Smooth muscle cell (in vitro differentiated cells): ENCODE measurements around the gene USP28. TPM values are rescaled to one million over a fixed set of nuclear protein-coding genes. Genes with fewer than 3 reads are reported as not detected.

Source experiments
- DNase-seq: peaks from one replicate; lab custom pipeline; 2025; ENCODE audit not compliant: unreplicated experiment; lab: John Stamatoyannopoulos, UW
- H2AFZ ChIP-seq: fragments of 200-600 bp; sonication (generic); 2 replicates; pipeline ENCODE4 v1.6.0; 2016; ENCODE audit warnings: antibody characterized with exemption, low read depth, mild to moderate bottlenecking
- H3F3A ChIP-seq: fragments of 200-600 bp; sonication (generic); 2 replicates; pipeline ENCODE4 v1.6.0; 2017; ENCODE audit warnings: antibody characterized with exemption, low read depth
- H3K27ac ChIP-seq: fragments of 200-600 bp; sonication (generic); 2 replicates; pipeline ENCODE4 v1.5.1; 2016; ENCODE audit warnings: low read depth, mild to moderate bottlenecking
- H3K27me3 ChIP-seq: fragments of 200-600 bp; sonication (generic); 2 replicates; pipeline ENCODE4 v1.6.1; 2016; ENCODE audit warnings: low read depth, mild to moderate bottlenecking
- H3K36me3 ChIP-seq: fragments of 200-600 bp; sonication (generic); 2 replicates; pipeline ENCODE4 v1.5.1; 2016; ENCODE audit warnings: low read depth
- H3K4me1 ChIP-seq: fragments of 200-600 bp; sonication (generic); 2 replicates; pipeline ENCODE4 v1.5.1; 2016; ENCODE audit warnings: low read depth
- H3K4me2 ChIP-seq: fragments of 200-600 bp; sonication (generic); 2 replicates; pipeline ENCODE4 v1.6.0; 2016; ENCODE audit warnings: mild to moderate bottlenecking
- H3K4me3 ChIP-seq: fragments of 200-600 bp; sonication (generic); 2 replicates; pipeline ENCODE4 v1.5.1; 2016; ENCODE audit warnings: mild to moderate bottlenecking
- H3K79me2 ChIP-seq: fragments of 200-600 bp; sonication (generic); 2 replicates; pipeline ENCODE4 v1.6.0; 2016; ENCODE audit warnings: low read depth, mild to moderate bottlenecking
- H3K9ac ChIP-seq: fragments of 200-600 bp; sonication (generic); 2 replicates; pipeline ENCODE4 v1.6.0; 2016; ENCODE audit warnings: low read depth
- H3K9me3 ChIP-seq: fragments of 200-600 bp; sonication (generic); replicated peaks from 2 replicates; pipeline ENCODE4 v1.5.1; 2016; ENCODE audit warnings: low read depth
- H4K20me1 ChIP-seq: fragments of 200-600 bp; sonication (generic); 2 replicates; pipeline ENCODE4 v1.6.0; 2016; ENCODE audit warnings: low read depth
- WGBS: methylation state at CpG from one replicate; pipeline ENCODE4 v1.1.7; 2016; ENCODE audit warnings: low lambda C conversion rate; 5-methylcytosine and 5-hydroxymethylcytosine counted together
- polyA plus RNA-seq: library from polyadenylated mRNA; unstranded; fragments of >200 nt; fragmentation: Nextera tagmentation; extraction: Ambion mirVana; gene quantifications from 2 replicates; pipeline ENCODE4 v1.2.1, GENCODE V29; 2016
- total RNA-seq: library from RNA; depleted of rRNA; stranded (reverse); fragments of >200 nt; gene quantifications from 2 replicates; pipeline ENCODE4 v1.2.3, GENCODE V29; 2014
- TF ChIP-seq, protein P1 (sequence below): fragments of 200-600 bp; sonication (generic); IDR thresholded peaks from 2 replicates; pipeline ENCODE4 v1.5.1; 2017; ENCODE audit warnings: borderline replicate concordance, mild to moderate bottlenecking, antibody characterized with exemption; ENCODE audit not compliant: insufficient read depth, poor library complexity, severe bottlenecking

Gene USP28
- total and polyA plus RNA-seq, 2 experiments from 2014 or later, result 18.6 to 50.5 TPM

DNA sequence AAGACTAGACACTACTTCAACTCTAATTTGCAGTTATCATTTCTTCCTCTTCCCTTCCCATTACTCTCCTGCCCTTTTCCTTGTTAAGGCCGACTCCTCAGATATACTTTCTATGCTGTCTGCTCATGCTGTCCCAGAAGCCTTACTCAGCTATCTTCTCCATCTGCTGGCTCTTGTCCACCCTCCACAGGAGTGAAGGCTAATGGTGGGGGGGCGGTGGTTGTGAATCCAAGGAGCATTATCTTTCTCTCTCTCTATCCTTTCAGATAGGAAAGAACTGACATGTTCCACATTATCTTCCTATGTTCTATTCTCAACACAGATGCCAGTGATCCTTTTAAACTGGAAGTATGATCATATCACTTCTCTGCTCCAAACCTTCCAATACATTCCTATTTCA is 37.4 kb downstream of the USP28 start:
- 97% methylated on average over 2 of the region's 2 CpGs for WGBS
- TF ChIP-seq, protein P1, sequence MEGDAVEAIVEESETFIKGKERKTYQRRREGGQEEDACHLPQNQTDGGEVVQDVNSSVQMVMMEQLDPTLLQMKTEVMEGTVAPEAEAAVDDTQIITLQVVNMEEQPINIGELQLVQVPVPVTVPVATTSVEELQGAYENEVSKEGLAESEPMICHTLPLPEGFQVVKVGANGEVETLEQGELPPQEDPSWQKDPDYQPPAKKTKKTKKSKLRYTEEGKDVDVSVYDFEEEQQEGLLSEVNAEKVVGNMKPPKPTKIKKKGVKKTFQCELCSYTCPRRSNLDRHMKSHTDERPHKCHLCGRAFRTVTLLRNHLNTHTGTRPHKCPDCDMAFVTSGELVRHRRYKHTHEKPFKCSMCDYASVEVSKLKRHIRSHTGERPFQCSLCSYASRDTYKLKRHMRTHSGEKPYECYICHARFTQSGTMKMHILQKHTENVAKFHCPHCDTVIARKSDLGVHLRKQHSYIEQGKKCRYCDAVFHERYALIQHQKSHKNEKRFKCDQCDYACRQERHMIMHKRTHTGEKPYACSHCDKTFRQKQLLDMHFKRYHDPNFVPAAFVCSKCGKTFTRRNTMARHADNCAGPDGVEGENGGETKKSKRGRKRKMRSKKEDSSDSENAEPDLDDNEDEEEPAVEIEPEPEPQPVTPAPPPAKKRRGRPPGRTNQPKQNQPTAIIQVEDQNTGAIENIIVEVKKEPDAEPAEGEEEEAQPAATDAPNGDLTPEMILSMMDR, result no peak
- Histone ChIP-seq H4K20me1 (no peaks in the 10 kb centered on the region), H3K4me2 (no peak overlapping the region), H3K4me3 (no peak overlapping the region), H3K4me1 (peaks cover 2% of the 10 kb centered on the region), H3K79me2 (no peaks in the 10 kb centered on the region), H3F3A (no peaks in the 10 kb centered on the region), H3K27ac (no peak overlapping the region), H3K9ac (no peak overlapping the region), H3K36me3 (peaks cover 8% of the 10 kb centered on the region), H3K9me3 (no peaks in the 10 kb centered on the region), H3K27me3 (no peaks in the 10 kb centered on the region), H2AFZ (no peak overlapping the region)
- DNase-seq, result no peak

DNA sequence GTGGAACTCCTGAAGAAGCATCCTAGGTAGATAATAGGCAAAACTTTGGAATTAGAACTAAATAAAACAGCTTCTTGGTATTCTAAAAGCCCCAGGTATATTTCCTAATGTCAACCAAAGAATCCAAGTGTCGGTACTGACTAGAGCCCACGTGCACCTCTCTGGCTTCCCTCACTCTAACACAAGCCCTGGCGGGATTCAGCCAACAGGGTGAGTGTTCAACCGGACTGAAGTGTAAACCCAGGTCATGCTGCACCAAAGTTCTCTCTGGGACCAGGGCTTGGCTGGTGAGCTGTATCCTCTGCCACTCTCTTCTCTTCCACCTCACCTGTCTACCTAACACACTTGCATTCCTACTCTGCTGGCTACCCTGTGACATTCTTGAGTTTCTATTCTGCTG is 40.1 kb downstream of the USP28 start:
- Histone ChIP-seq H3K36me3 (peaks cover 5% of the 10 kb centered on the region), H3K9ac (no peak overlapping the region), H4K20me1 (no peaks in the 10 kb centered on the region), H3K27me3 (no peaks in the 10 kb centered on the region), H3K4me3 (no peak overlapping the region), H3K27ac (no peak overlapping the region), H3K4me2 (no peak overlapping the region), H3K79me2 (no peaks in the 10 kb centered on the region), H3K4me1 (peaks cover 5% of the 10 kb centered on the region), H3F3A (no peaks in the 10 kb centered on the region), H2AFZ (no peak overlapping the region), H3K9me3 (no peaks in the 10 kb centered on the region)
- 93% methylated on average over 4 of the region's 4 CpGs for WGBS
- no peak for DNase-seq
- TF ChIP-seq, protein P1, result no peak

DNA sequence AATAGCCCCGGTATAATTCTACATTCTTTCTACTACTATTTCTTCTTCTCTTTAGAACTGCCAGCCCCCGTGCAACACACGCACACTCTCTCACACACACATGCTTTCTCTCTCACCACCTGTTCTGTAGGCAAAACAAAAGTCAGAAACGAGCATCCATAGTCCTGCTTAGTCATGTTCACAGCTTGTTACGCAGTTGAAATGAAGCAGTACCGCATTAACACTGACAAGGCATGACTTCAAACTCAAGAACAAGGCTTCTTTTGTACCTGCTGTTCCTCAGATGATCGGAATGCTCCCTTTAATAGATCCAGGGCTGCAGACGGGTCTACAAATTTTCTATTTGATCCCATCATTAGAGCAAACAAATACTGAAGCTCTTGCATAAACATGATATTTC is 42.2 kb downstream of the USP28 start:
- H3K9me3 ChIP-seq, result no peaks in the 10 kb centered on the region
- H3K4me1 ChIP-seq, result peaks cover 5% of the 10 kb centered on the region
- TF ChIP-seq, protein P1, result no peak
- no peaks in the 10 kb centered on the region for H4K20me1 ChIP-seq
- no peak for DNase-seq
- no peak overlapping the region for H3K4me3 ChIP-seq
- no peak overlapping the region for H3K4me2 ChIP-seq
- H3K36me3 ChIP-seq, result peaks cover 7% of the 10 kb centered on the region
- no peaks in the 10 kb centered on the region for H3K27me3 ChIP-seq
- H2AFZ ChIP-seq, result no peak overlapping the region
- H3K9ac ChIP-seq, result no peak overlapping the region
- H3F3A ChIP-seq, result no peaks in the 10 kb centered on the region
- 93% methylated on average over 8 of the region's 8 CpGs for WGBS
- no peaks in the 10 kb centered on the region for H3K79me2 ChIP-seq
- no peak overlapping the region for H3K27ac ChIP-seq

DNA sequence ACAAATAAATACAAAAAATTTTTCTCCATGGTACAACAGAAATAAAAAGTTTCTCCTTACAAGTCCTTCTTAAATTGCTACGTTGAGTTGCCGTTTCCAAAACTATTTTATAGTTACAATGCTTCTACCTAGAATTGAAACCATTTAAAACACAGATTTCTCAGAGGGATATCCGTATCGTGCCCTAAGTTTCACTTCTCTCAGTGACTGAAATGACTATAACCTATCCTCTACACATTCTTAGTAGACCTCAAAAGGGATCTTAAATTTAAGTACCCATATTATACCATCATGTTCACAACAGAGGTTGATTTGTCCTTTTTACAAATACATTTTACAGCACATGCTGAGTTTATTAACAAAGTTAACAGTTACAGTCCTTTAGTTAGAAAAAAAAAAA is 44.1 kb downstream of the USP28 start:
- Histone ChIP-seq H4K20me1 (no peaks in the 10 kb centered on the region), H3K27ac (no peak overlapping the region), H3F3A (no peaks in the 10 kb centered on the region), H3K36me3 (peaks cover 11% of the 10 kb centered on the region), H3K27me3 (no peaks in the 10 kb centered on the region), H3K9me3 (no peaks in the 10 kb centered on the region), H2AFZ (no peak overlapping the region), H3K79me2 (no peaks in the 10 kb centered on the region), H3K4me1 (peaks cover 5% of the 10 kb centered on the region), H3K9ac (no peak overlapping the region), H3K4me2 (no peak overlapping the region), H3K4me3 (no peak overlapping the region)
- WGBS, result 97% methylated on average over 4 of the region's 4 CpGs
- DNase-seq, result no peak
- TF ChIP-seq, protein P1, result no peak
